Measurements from ENCODE around the gene RAB13. TPM values are rescaled to one million over a fixed set of nuclear protein-coding genes. Genes with fewer than 3 reads are reported as not detected.

RAB13 gene
- total and polyA plus RNA-seq, 2 of the 13 experiments (the other 11 are each of a cell fraction or from before 2014, with no cell fraction given), result 15.9 to 24.7 TPM

DNA sequence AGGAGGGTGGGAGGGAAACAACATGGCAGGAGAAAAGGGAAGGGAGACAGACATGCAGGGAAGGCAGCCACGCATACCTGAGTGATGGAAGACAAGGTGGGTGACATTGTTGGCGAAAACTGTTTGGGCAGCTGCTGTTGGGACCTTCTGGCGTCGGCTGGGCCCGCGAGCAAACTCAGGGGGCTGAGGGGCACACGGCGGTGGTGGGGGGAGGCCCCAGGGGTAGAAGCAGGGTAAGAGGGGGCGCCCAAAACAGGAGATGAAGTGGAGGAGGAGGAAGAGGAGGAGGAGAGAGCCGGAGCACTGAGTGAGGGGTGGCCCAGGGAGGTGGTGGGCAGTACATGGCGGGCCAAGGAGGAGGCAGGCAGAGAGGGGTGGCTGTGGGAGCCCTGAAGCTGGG is 35.0 kb downstream of the RAB13 start (continued):
- TF ChIP-seq, protein P1, sequence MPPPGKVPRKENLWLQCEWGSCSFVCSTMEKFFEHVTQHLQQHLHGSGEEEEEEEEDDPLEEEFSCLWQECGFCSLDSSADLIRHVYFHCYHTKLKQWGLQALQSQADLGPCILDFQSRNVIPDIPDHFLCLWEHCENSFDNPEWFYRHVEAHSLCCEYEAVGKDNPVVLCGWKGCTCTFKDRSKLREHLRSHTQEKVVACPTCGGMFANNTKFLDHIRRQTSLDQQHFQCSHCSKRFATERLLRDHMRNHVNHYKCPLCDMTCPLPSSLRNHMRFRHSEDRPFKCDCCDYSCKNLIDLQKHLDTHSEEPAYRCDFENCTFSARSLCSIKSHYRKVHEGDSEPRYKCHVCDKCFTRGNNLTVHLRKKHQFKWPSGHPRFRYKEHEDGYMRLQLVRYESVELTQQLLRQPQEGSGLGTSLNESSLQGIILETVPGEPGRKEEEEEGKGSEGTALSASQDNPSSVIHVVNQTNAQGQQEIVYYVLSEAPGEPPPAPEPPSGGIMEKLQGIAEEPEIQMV (CRISPR knock-in tag; IDR thresholded peaks at IDR 0.05; ENCODE audit: low read depth), result no peak
- TF ChIP-seq, protein P2, sequence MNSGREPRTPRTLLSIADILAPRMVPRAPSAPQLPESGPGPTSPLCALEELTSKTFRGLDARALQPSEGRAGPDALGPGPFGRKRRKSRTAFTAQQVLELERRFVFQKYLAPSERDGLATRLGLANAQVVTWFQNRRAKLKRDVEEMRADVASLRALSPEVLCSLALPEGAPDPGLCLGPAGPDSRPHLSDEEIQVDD (CRISPR knock-in tag; IDR thresholded peaks at IDR 0.05; ENCODE audit: borderline replicate concordance), result no peak
- TF ChIP-seq PHF20 (CRISPR knock-in tag; IDR thresholded peaks at IDR 0.05) (no peak), PCBP1 (IDR thresholded peaks at IDR 0.05; ENCODE audit: borderline replicate concordance, low read depth, low read length) (no peak)
- TF ChIP-seq, protein P3, sequence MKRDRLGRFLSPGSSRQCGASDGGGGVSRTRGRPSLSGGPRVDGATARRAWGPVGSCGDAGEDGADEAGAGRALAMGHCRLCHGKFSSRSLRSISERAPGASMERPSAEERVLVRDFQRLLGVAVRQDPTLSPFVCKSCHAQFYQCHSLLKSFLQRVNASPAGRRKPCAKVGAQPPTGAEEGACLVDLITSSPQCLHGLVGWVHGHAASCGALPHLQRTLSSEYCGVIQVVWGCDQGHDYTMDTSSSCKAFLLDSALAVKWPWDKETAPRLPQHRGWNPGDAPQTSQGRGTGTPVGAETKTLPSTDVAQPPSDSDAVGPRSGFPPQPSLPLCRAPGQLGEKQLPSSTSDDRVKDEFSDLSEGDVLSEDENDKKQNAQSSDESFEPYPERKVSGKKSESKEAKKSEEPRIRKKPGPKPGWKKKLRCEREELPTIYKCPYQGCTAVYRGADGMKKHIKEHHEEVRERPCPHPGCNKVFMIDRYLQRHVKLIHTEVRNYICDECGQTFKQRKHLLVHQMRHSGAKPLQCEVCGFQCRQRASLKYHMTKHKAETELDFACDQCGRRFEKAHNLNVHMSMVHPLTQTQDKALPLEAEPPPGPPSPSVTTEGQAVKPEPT (CRISPR knock-in tag; IDR thresholded peaks at IDR 0.05; ENCODE audit: low read depth), result no peak

DNA sequence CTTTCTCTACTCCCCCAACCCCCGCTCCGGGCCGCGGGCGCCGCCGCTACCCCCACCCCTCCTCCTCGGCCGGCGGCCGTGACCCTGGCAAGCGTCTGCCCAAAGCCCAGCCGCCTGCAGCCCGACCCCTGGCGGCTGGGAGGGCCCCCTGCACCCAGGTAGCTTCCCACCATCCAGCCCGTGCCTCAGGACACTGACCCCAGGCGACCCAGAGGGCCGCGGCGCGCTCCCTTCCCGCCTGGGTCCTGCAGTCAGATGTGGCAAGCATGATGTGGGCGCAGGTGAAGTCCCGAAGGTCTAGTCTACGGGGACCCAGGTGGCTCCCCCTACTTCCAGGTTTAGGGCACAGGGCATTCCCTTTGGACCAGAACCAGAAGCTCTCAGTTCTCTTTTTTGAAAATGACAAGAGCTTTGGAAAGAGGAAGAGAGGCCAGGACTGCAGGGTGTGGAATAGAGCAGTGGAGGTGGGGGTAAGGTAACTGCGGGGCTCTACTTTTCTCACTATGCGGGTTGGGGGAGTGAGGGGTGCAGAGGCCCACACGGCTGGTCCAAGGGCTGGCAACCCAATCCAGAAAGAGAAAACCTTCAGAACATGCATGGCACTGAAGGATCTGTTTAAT is 39.4 kb downstream of the RAB13 start, which contains the start of gene DENND4B:
Gene DENND4B (minus strand): TSS at position 97 of the 620 bp plus-strand sequence. CDS start 2,344 bp downstream, outside the sequence.
- Histone ChIP-seq H3K36me3 (replicated peaks in 1 of 2; ENCODE audit: control insufficient read depth in 1 of 2, insufficient read depth in 2 of 2, low read length in 2 of 2) (peaks cover 14 to 51% of the 10 kb centered on the region in 2 experiments), H3K9ac (ENCODE audit: insufficient read depth, low read depth, low read length) (peak within 1 kb of the TSS; percentile 82)
- intact Hi-C loops (cut with micrococcal nuclease; ENCODE audit: unreplicated experiment), result loop anchor here (1.0 to 5.0 kb wide), 3 partner anchors 40 to 326 kb away; partner anchors contain the start of genes HAX1 and RAB13
- TF ChIP-seq, protein P4, sequence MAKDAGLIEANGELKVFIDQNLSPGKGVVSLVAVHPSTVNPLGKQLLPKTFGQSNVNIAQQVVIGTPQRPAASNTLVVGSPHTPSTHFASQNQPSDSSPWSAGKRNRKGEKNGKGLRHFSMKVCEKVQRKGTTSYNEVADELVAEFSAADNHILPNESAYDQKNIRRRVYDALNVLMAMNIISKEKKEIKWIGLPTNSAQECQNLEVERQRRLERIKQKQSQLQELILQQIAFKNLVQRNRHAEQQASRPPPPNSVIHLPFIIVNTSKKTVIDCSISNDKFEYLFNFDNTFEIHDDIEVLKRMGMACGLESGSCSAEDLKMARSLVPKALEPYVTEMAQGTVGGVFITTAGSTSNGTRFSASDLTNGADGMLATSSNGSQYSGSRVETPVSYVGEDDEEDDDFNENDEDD (CRISPR knock-in tag; IDR thresholded peaks at IDR 0.05; ENCODE audit: borderline replicate concordance), result peak; percentile 50; the same call in 1 of the 2 replicates
- TF ChIP-seq ZBTB8A (CRISPR knock-in tag; IDR thresholded peaks at IDR 0.05; ENCODE audit: borderline replicate concordance, low read depth) (no peak), NR2C2 (CRISPR knock-in tag; IDR thresholded peaks at IDR 0.05; ENCODE audit: borderline replicate concordance) (peak; percentile 78)
- TF ChIP-seq, protein P5, sequence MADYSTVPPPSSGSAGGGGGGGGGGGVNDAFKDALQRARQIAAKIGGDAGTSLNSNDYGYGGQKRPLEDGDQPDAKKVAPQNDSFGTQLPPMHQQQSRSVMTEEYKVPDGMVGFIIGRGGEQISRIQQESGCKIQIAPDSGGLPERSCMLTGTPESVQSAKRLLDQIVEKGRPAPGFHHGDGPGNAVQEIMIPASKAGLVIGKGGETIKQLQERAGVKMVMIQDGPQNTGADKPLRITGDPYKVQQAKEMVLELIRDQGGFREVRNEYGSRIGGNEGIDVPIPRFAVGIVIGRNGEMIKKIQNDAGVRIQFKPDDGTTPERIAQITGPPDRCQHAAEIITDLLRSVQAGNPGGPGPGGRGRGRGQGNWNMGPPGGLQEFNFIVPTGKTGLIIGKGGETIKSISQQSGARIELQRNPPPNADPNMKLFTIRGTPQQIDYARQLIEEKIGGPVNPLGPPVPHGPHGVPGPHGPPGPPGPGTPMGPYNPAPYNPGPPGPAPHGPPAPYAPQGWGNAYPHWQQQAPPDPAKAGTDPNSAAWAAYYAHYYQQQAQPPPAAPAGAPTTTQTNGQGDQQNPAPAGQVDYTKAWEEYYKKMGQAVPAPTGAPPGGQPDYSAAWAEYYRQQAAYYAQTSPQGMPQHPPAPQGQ (CRISPR knock-in tag; IDR thresholded peaks at IDR 0.05; ENCODE audit: borderline replicate concordance), result no peak
- TF ChIP-seq, protein P6, sequence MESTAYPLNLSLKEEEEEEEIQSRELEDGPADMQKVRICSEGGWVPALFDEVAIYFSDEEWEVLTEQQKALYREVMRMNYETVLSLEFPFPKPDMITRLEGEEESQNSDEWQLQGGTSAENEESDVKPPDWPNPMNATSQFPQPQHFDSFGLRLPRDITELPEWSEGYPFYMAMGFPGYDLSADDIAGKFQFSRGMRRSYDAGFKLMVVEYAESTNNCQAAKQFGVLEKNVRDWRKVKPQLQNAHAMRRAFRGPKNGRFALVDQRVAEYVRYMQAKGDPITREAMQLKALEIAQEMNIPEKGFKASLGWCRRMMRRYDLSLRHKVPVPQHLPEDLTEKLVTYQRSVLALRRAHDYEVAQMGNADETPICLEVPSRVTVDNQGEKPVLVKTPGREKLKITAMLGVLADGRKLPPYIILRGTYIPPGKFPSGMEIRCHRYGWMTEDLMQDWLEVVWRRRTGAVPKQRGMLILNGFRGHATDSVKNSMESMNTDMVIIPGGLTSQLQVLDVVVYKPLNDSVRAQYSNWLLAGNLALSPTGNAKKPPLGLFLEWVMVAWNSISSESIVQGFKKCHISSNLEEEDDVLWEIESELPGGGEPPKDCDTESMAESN (CRISPR knock-in tag; conservative IDR thresholded peaks at IDR 0.05), result 0 out of 2 replicates have a peak, but pooled peaks have one; percentile 52

More for the DNA sequence above, 39.4 kb downstream of the RAB13 start, which contains the start of gene DENND4B:
- FAIRE-seq (no peak), DNase-seq (ENCODE audit: low spot score) (peak; percentile 75), ATAC-seq (peak; percentile 93)
- ChIA-PET CTCF (ENCODE audit: low intra/inter-chr PET ratio, low total read pairs) (interaction anchor here (0.5 to 2.2 kb wide), 3 partner anchors 40 to 150 kb away, joined by 3 to 7 read pairs (median 3); partner anchors contain the start of gene RAB13), POLR2A (interaction anchor here (0.8 to 5.3 kb wide), 15 partner anchors 9 to 165 kb away, joined by 3 to 43 read pairs (median 8); partner anchors contain the start of genes CREB3L4, CRTC2, GATAD2B and JTB)
- Histone ChIP-seq H4K20me1 (ENCODE audit: insufficient read depth, low read length) (no peaks in the 10 kb centered on the region), H3K79me2 (ENCODE audit: insufficient read depth, low read length) (peaks cover 11% of the 10 kb centered on the region), H3K4me1 (ENCODE audit: insufficient read depth, low read length) (peaks cover 40% of the 10 kb centered on the region), H3K27me3 (ENCODE audit: control insufficient read depth in 1 of 2, insufficient read depth in 2 of 2, low read length in 2 of 2) (no peaks in the 10 kb centered on the region), H2AFZ (ENCODE audit: low read length) (no peak within 1 kb of the TSS), H3K27ac (ENCODE audit: extremely low read length, insufficient read depth, low read length) (peak within 1 kb of the TSS; percentile 71), H3K4me2 (ENCODE audit: low read depth, low read length) (peak within 1 kb of the TSS; percentile 87), H3K4me3 (replicated peaks in 1 of 3; ENCODE audit: insufficient read depth in 1 of 3, low read depth in 2 of 3, low read length in 3 of 3) (peak within 1 kb of the TSS; percentile 71 to 98 (median 81)), H3K9me3 (ENCODE audit: low read length) (no peaks in the 10 kb centered on the region)
- in situ Hi-C loops (cut with HindIII; ENCODE audit: extremely low pct_ligation_motif_present, low pct_unique_long_range_greater_than_20kb), result loop anchor here (10.0 kb wide), 1 partner anchor 122 kb away; no protein-coding TSS in a partner anchor
- BruUV-seq (replicated peaks), result no TSS peak
- WGBS (ENCODE audit: low lambda C conversion rate), result 27% methylated on average over 9 of the region's 28 CpGs
